GM10266 (cell line): ENCODE data around the gene NUBPL.

Source experiments
- DNase-seq: peaks from one replicate; pipeline ENCODE4 v3.0.0; 2012; ENCODE audit errors: extremely low spot score
- CTCF ChIP-seq: IDR thresholded peaks from 2 replicates; pipeline ENCODE4 v1.5.1; 2012; ENCODE audit warnings: mild to moderate bottlenecking, low read depth; ENCODE audit not compliant: control insufficient read depth, insufficient read depth; ENCODE audit errors: missing control alignments

NUBPL gene

GRCh38 chr14:31828946-31829868, 268.0 kb downstream of the NUBPL start:
- no peak for DNase-seq
- no peak for TF ChIP-seq CTCF

DNA sequence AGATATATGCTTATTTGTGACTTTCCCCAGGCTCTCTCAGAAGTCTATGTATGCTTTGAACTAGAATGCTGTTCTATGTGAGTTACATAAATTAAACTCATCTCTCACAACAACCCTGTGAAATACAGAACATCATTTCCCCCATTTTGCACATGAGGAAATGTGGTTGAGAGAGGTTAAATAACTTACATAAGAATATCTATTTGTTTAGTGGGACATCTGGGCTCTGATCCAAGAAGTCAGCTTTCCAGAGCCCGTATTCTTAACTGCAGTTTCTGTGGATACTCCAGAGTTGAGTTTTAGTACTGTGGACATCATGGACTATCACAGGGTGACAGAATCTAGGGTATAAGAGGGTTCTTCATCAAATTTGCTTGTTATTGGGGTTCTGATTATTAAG, 273.4 kb downstream of the NUBPL start:
- no peak for TF ChIP-seq CTCF
- DNase-seq: no peak

GRCh38 chr14:31835049-31835448, 273.8 kb downstream of the NUBPL start:
- no peak for DNase-seq
- no peak for TF ChIP-seq CTCF

GRCh38 chr14:31837031-31837430, 275.8 kb downstream of the NUBPL start:
- DNase-seq: no peak
- no peak for TF ChIP-seq CTCF

GRCh38 chr14:31842899-31843298, 281.7 kb downstream of the NUBPL start:
- no peak for DNase-seq
- TF ChIP-seq CTCF: no peak

DNA sequence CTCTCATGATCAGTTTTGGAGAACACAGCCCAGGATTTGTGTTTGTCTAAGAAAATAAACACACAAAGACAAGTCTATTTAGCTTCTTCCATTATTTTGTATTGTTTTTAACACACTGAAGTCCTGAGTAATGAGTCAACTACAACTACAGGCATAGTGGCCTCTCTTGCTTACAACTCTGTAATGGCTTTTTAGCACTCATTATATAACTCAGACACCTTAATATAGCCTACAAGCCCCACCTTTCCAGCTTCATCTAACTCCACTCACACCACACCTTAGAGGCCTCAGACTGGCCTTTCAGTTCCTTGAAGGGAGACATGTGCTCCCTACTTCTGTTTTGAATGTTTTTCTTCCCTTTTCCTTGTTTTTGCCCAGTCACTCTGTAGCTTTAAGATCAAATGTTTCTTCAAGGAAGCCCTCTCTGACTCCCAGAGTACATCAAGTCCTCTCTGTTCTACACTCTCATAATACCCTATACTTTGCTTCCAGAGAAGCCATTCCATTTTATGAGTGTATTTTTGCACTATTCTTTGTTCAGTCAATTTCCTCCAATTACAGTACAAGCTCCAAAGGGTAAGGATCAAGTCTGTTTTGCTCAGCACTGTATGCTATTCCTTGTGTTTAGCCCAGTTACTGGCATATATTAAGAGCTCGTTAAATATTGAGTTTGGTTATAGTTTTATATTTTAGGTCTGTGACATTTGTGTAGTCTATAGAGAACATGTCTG, 282.3 kb downstream of the NUBPL start:
- no peak for DNase-seq

More for the DNA sequence above, 282.3 kb downstream of the NUBPL start:
- no peak for TF ChIP-seq CTCF
